Lung (tissue), 12 donors: ENCODE results near the gene ACACB. TPM values are rescaled to one million over a fixed set of nuclear protein-coding genes. Genes with fewer than 3 reads are reported as not detected.

Source experiments
- ATAC-seq: fragments of 200-7000 bp; cut with Tn5 transposase; one replicate; pipeline ENCODE4 v1.9.1; 2020; ENCODE audit warnings: moderate number of reproducible peaks; ENCODE audit not compliant: insufficient read depth, low FRiP score
- DNase-seq, 3 donors: peaks; one replicate each; pipeline ENCODE4 v3.0.0-alpha.2; 2013 to 2017
- H3K27ac ChIP-seq, 2 donors: one replicate each; pipeline ENCODE4 v1.5.1; 2013; ENCODE audit warnings: mild to moderate bottlenecking in 2 of 2, moderate library complexity in 2 of 2, control low read depth in 1 of 2, inconsistent platforms in 1 of 2, low read depth in 1 of 2, low read length in 1 of 2
- H3K27me3 ChIP-seq, 3 donors: one replicate each; pipeline ENCODE4 v1.5.1; 2013; ENCODE audit warnings: low read length in 2 of 3; ENCODE audit not compliant: control insufficient read depth in 3 of 3, insufficient read depth in 3 of 3
- H3K36me3 ChIP-seq, 4 donors: one replicate each; pipeline ENCODE4 v1.5.1; 2013; ENCODE audit warnings: low read length in 4 of 4, mild to moderate bottlenecking in 1 of 4, moderate library complexity in 1 of 4; ENCODE audit not compliant: control insufficient read depth in 4 of 4, insufficient read depth in 4 of 4
- H3K4me1 ChIP-seq, 5 donors: one replicate each; pipeline ENCODE4 v1.5.1; 2013; ENCODE audit warnings: low read length in 5 of 5, mild to moderate bottlenecking in 2 of 5, moderate library complexity in 1 of 5; ENCODE audit not compliant: control insufficient read depth in 5 of 5, insufficient read depth in 5 of 5
- H3K4me3 ChIP-seq: one replicate; pipeline ENCODE4 v1.5.1; 2013; ENCODE audit warnings: mild to moderate bottlenecking, control low read depth, moderate library complexity
- H3K9ac ChIP-seq, 2 donors: one replicate each; pipeline ENCODE4 v1.5.1; 2013; ENCODE audit warnings: low read length in 2 of 2, control low read depth in 1 of 2; ENCODE audit not compliant: insufficient read depth in 1 of 2
- H3K9me3 ChIP-seq, 4 donors: one replicate each; pipeline ENCODE4 v1.5.1; 2013; ENCODE audit warnings: low read length in 3 of 4, mild to moderate bottlenecking in 1 of 4, moderate library complexity in 1 of 4; ENCODE audit not compliant: control insufficient read depth in 4 of 4, insufficient read depth in 3 of 4
- CTCF ChIP-seq: IDR thresholded peaks from 2 replicates; pipeline ENCODE4 v1.5.1; 2012; ENCODE audit warnings: mild to moderate bottlenecking; ENCODE audit errors: control extremely low read depth, extremely low read depth
- WGBS, 2 donors: extraction: QIAGEN DNeasy Blood & Tissue Kit; methylation state at CpG; one replicate each; pipeline ENCODE4 v1.1.7; 2013; 5-methylcytosine and 5-hydroxymethylcytosine counted together
- polyA plus RNA-seq, 2 donors: library from polyadenylated mRNA; stranded (reverse); fragments of 200-250 nt; gene quantifications; one replicate each; pipeline ENCODE4 v1.2.1, GENCODE V29; 2013
- total RNA-seq, 2 donors: library from RNA; depleted of rRNA in 1 of 2; stranded (reverse); fragments of >200 nt in 1 of 2; gene quantifications; one replicate each; pipeline ENCODE4 v1.2.1, GENCODE V29; 2014 to 2021
- donor health status: control.
- donor health status: control.
- donor health status: Bipolar disorder and iron deficiency.
- donor health status: healthy.
- donor health status: DM: yes; HTN: yes; CAD: no.

ACACB gene
- total and polyA plus RNA-seq, 4 donors = 2.9 to 24.5 (median 18.2) TPM

- H3K9ac ChIP-seq = no peak overlapping the region
- peaks cover 0 to 44% (median 31%) of the 10 kb centered on the region in 3 donors for H3K27me3 ChIP-seq
- peaks cover 0 to 5% (median 4%) of the 10 kb centered on the region in 5 donors for H3K4me1 ChIP-seq
- H3K27ac ChIP-seq = no peak overlapping the region
- H3K36me3 ChIP-seq = no peaks in the 10 kb centered on the region
- TF ChIP-seq CTCF = no peak
- WGBS, 2 donors = 38 to 46% methylated on average over 8 of the region's 8 CpGs
- DNase-seq (no peak), ATAC-seq (no peak)
- no peaks in the 10 kb centered on the region for H3K9me3 ChIP-seq
- H3K4me3 ChIP-seq = no peak overlapping the region
Measured at GRCh38 chr12:109304485-109304884, 188.1 kb downstream of the ACACB start.

GRCh38 chr12:109305547-109305946 lies 189.2 kb downstream of the ACACB start:
- ATAC-seq (no peak), DNase-seq (no peak)
- no peak overlapping the region for H3K4me3 ChIP-seq
- 67 to 73% methylated on average over 6 of the region's 6 CpGs for WGBS, 2 donors
- H3K4me1 ChIP-seq = peaks cover 0 to 9% (median 5%) of the 10 kb centered on the region in 5 donors
- H3K9me3 ChIP-seq = no peaks in the 10 kb centered on the region
- H3K27ac ChIP-seq = no peak overlapping the region
- no peak overlapping the region for H3K9ac ChIP-seq
- H3K27me3 ChIP-seq = peaks cover 0 to 48% (median 35%) of the 10 kb centered on the region in 3 donors
- no peak for TF ChIP-seq CTCF
- no peaks in the 10 kb centered on the region for H3K36me3 ChIP-seq

- Histone ChIP-seq H3K4me1 (peaks cover 0 to 10% (median 5%) of the 10 kb centered on the region in 5 donors), H3K9ac (no peak overlapping the region), H3K4me3 (no peak overlapping the region), H3K9me3 (no peaks in the 10 kb centered on the region), H3K27me3 (peaks cover 0 to 62% (median 48%) of the 10 kb centered on the region in 3 donors), H3K36me3 (no peaks in the 10 kb centered on the region), H3K27ac (no peak overlapping the region)
- no peak for ATAC-seq
- DNase-seq = no peak
- TF ChIP-seq CTCF = no peak
- 45 to 54% methylated on average over 9 of the region's 9 CpGs for WGBS, 2 donors
Measured at GRCh38 chr12:109307051-109307450, 190.7 kb downstream of the ACACB start.
